ENCODE results near the gene ZNF559. TPM values are rescaled to one million over a fixed set of nuclear protein-coding genes. Genes with fewer than 3 reads are reported as not detected.
"Not testable (repeated sequence)": the region's sequence is repeated elsewhere in the genome, so short reads cannot be mapped to it uniquely, and the experiment has no call there.

ZNF559 gene
- total RNA-seq (10 to 100 TPM; 65.4 to 66.0 TPM), polyA plus RNA-seq (10 to 100 TPM; 37.2 to 55.4 (median 45.1) TPM), total RNA-seq (8.4 to 63.3 (median 27.6) reads per million in 6 experiments)

DNA sequence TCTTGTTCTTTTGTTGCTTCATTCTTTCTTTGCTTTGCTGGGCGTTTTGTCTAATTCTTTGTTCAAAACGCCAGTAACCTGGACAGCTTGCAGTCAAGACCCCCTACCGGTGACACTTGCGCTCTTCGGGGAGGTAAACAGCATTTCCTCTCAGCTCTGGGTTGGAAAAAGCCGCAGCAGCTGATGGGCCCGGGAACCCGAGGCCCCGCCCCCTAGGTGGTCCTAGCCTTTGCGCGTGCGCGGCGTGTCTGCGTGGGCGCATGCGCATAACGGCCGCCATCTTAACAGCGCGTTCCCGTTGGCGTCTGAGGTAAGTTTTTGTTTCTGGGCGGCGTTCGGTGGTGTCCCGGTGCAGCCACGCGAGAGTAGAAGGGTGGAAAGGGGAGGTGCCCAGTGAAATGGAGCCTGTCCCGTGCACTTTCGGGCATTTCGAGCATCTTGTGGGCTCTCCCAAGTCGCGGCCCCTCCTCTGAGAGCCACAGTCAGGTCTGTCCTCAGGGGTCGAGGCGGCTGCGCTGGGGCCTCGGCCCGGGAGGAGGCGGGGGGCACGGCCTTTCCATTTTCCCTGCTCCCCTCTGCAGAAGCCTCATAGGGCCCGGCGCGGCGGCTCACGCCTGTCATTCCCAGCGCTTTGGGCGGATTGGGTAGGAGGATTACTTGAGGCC is at the start of gene ZNF559:
Gene ZNF559 (plus strand): TSS at position 261 of the 665 bp plus-strand sequence. CDS start 14,371 bp downstream, outside the sequence.
- POLR2A ChIA-PET, result interaction anchor here (0.6 to 2.8 kb wide), 6 partner anchors 13 to 469 kb away, joined by 3 to 32 read pairs (median 5); partner anchors contain the start of genes ZNF121, ZNF266 and ZNF699
- peak; percentile 95 to 99 (median 98) for DNase-seq

DNA sequence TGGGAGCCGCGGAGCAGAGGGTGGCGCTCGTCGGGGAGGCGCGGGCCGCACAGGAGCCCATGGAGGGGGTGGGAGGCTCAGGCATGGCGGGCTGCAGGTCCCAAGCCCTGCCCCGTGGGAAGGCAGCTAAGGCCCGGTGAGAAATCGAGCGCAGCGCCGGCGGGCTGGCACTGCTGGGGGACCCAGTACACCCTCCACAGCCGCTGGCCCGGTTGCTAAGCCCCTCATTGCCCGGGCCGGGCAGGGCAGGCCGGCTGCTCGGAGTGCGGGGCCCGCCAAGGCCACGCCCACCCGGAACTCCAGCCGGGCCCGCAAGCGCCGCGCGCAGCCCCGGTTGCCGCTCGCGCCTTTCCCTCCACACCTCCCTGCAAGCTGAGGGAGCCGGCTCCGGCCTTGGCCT is 40.5 kb upstream of the ZNF559 start:
- ATAC-seq, result peak in 1 of 2 donors; percentile 52
- POLR2A ChIA-PET, result interaction anchor here (0.9 kb wide), 1 partner anchor 25 kb away, joined by 3 read pairs; no protein-coding TSS in a partner anchor
- not testable (repeated sequence) for H3K4me1 Mint-ChIP-seq
- Mint-ChIP-seq H3K9me3 (peaks cover 9 to 76% (median 44%) of the 10 kb centered on the region in 9 donors), H3K36me3 (peaks cover 0 to 46% (median 28%) of the 10 kb centered on the region in 3 donors), H3K27ac (peak overlapping the region in 2 of 10 donors; percentile 71 to 82), H3K4me3 (peak overlapping the region; percentile 41 to 87 (median 74)), H3K27me3 (peaks cover 12 to 31% (median 20%) of the 10 kb centered on the region in 5 donors)
- DNase-seq, result peak in 8 of 10 donors; percentile 2 to 66 (median 36)

More for the DNA sequence above, at the start of gene ZNF559:
- Mint-ChIP-seq H3K36me3 (peaks cover 33 to 45% (median 33%) of the 10 kb centered on the region in 3 donors), H3K4me1 (peaks cover 11 to 38% (median 28%) of the 10 kb centered on the region in 4 donors), H3K27ac (peak within 1 kb of the TSS; percentile 93 to 98 (median 96)), H3K9me3 (peaks cover 0 to 71% (median 31%) of the 10 kb centered on the region in 9 donors), H3K4me3 (peak within 1 kb of the TSS; percentile 90 to 98 (median 94)), H3K27me3 (no peaks in the 10 kb centered on the region)
- ATAC-seq, result peak; percentile 96

DNA sequence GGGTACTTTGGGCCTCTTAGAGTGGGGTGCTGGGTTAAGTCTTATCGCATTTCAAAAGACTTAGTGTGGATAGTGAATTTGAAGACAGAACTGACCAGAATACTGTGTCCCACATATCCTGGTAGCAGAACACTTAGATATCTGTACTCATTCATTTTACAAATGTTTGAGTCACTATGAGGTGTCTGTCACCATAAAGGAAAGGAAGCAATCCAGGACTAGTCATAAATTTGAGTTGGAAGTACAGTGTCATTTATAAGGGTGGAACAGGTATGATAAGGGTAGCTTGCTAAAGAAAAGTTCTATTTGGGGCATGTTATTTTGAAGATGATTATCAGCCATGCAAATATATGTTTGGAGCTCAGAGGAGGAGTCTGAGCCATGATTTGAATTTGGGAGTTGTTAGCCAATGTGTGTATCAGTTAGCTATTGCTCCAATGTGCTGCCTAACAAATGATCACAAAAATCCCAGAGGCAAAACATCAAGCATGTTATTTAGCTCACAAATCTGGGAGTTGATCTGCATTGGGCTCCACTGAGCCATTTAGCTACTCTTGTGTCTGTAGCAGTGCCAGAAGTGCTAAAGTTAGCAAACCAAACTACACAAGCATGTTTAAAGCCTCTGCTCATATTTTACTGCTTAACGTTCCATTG is 34.6 kb upstream of the ZNF559 start:
- Mint-ChIP-seq H3K27ac (no peak overlapping the region), H3K9me3 (peaks cover 0 to 86% (median 34%) of the 10 kb centered on the region in 9 donors), H3K4me1 (peaks cover 0 to 2% (median 0%) of the 10 kb centered on the region in 4 donors), H3K36me3 (peaks cover 40 to 66% (median 43%) of the 10 kb centered on the region in 3 donors), H3K27me3 (peaks cover 0 to under 1% (median 0%) of the 10 kb centered on the region in 5 donors), H3K4me3 (no peak overlapping the region)
- DNase-seq, result no peak
- POLR2A ChIA-PET, result no interaction called here
- no peak for ATAC-seq

DNA sequence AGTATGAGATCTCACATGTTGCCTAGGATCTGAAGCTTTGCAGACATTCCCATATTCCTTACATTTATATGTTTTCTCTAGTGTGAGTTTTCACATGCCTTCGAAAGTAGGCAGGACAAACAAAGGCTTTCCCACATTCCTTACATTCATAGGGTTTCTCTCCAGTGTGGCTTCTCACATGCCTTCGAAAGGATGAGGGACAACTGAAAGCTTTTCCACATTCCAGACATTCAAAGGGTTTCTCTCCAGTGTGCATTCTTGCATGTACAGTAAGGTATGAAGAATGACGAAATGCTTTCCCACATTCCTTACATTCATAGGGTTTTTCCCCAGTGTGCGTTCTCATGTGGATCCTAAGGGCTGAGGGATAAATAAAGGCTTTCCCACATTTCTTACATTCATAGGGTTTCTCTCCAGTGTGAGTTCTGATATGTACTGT is 28.5 kb upstream of the ZNF559 start:
- DNase-seq (no peak), ATAC-seq (no peak)
- H3K27me3 Mint-ChIP-seq, result no peaks in the 10 kb centered on the region
- peaks cover 61 to 91% (median 82%) of the 10 kb centered on the region in 3 donors for H3K36me3 Mint-ChIP-seq
- H3K4me3 Mint-ChIP-seq, result no peak overlapping the region
- H3K9me3 Mint-ChIP-seq, result peaks cover 2 to 98% (median 49%) of the 10 kb centered on the region in 9 donors
- POLR2A ChIA-PET, result no interaction called here
- H3K27ac Mint-ChIP-seq, result no peak overlapping the region
- H3K4me1 Mint-ChIP-seq, result peaks cover 0 to 2% (median 1%) of the 10 kb centered on the region in 4 donors

DNA sequence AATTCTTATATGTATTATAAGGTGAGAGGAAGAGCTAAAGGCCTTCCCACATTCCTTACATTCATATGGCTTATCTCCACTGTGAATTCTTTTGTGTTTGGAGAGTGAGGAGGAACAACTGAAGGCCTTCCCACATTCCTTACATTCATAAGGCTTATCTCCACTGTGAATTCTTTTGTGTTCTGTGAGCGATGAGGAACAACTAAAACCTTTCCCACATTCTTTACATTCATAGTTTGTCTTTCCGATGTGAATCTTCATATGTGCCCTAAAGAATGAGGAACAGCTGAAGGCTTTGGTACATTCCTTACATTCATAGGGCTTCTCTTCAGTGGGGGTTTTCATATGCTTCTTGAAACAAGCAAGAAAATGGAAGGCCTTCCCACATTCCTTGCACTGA is 27.6 kb upstream of the ZNF559 start:
- Mint-ChIP-seq H3K4me1 (peaks cover 0 to 10% (median 1%) of the 10 kb centered on the region in 4 donors), H3K36me3 (peaks cover 67 to 94% (median 86%) of the 10 kb centered on the region in 3 donors), H3K27ac (no peak overlapping the region), H3K27me3 (no peaks in the 10 kb centered on the region), H3K9me3 (peaks cover 10 to 98% (median 53%) of the 10 kb centered on the region in 9 donors), H3K4me3 (no peak overlapping the region)
- POLR2A ChIA-PET, result no interaction called here
- no peak for ATAC-seq
- no peak for DNase-seq

DNA sequence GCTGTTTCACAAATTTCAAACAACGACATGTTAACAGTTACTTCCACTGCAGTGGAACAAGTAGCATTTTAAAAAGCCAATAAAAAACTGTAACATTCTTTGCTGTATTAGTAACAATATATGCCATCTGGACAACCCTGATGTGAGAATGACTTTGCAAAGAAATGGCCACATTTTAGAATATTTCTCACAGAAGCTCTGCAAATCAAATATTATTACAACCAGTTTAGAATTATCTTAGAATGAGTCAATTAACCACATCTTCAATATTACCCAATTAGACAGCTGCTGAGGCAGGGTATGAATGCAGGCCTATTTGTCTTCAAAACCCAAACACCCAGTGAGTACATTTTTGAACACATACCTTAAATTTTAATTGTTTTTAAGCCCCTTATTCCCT is 17.5 kb upstream of the ZNF559 start:
- peaks cover 0 to 2% (median 0%) of the 10 kb centered on the region in 5 donors for H3K27me3 Mint-ChIP-seq

DNA sequence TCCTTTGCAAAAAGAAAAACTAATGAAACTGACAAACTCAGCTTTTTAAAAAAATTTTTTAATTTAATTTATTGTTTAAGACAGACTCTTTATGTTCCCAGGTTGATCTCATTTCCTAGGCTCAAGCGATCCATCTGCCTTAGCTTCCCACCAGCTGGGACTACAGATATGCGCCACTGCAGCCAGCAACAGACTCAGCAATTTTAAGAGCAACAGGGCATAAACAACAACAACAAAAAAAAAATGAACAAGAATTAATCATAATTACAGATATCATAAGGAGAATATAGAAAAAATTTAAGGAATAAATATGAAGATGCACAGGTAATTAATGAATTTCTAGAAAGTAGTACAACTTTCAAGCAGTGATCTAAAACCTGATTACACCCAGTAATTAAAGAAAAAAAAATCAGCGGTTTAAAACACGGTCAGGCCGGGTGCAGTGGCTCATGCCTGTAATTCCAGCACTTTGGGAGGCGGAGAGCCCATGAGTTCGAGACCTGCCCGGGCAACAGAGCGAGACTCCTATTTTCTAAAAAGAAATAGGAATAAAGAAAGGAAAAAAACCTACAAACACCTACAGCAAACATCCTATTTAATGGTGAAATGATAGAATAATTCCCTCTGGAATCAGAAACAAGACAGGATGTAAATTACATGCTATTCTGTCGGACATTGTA is 15.7 kb upstream of the ZNF559 start:
- ATAC-seq (no peak), DNase-seq (no peak)
- Mint-ChIP-seq H3K9me3 (peaks cover 0 to 38% (median 16%) of the 10 kb centered on the region in 9 donors), H3K36me3 (peaks cover 15 to 38% (median 28%) of the 10 kb centered on the region in 3 donors), H3K27ac (peak overlapping the region; percentile 89 to 99 (median 96)), H3K27me3 (peaks cover 0 to 2% (median 0%) of the 10 kb centered on the region in 5 donors), H3K4me3 (peak overlapping the region; percentile 92 to 98 (median 95)), H3K4me1 (peaks cover 6 to 43% (median 34%) of the 10 kb centered on the region in 4 donors)
- POLR2A ChIA-PET, result interaction anchor here (0.6 to 0.9 kb wide), 10 partner anchors 18 to 512 kb away, joined by 3 to 7 read pairs (median 3); partner anchors contain the start of gene ZNF562

More for the DNA sequence above, 17.5 kb upstream of the ZNF559 start:
- Mint-ChIP-seq H3K4me1 (peaks cover 4 to 38% (median 34%) of the 10 kb centered on the region in 4 donors), H3K27ac (no peak overlapping the region), H3K36me3 (peaks cover 26 to 53% (median 46%) of the 10 kb centered on the region in 3 donors), H3K9me3 (peaks cover 0 to 49% (median 31%) of the 10 kb centered on the region in 9 donors), H3K4me3 (peak overlapping the region in 3 of 10 donors; percentile 5 to 93 (median 54))
- POLR2A ChIA-PET, result interaction anchor here (0.7 kb wide), 1 partner anchor 21 kb away, joined by 3 read pairs; no protein-coding TSS in a partner anchor
- ATAC-seq (no peak), DNase-seq (no peak)

DNA sequence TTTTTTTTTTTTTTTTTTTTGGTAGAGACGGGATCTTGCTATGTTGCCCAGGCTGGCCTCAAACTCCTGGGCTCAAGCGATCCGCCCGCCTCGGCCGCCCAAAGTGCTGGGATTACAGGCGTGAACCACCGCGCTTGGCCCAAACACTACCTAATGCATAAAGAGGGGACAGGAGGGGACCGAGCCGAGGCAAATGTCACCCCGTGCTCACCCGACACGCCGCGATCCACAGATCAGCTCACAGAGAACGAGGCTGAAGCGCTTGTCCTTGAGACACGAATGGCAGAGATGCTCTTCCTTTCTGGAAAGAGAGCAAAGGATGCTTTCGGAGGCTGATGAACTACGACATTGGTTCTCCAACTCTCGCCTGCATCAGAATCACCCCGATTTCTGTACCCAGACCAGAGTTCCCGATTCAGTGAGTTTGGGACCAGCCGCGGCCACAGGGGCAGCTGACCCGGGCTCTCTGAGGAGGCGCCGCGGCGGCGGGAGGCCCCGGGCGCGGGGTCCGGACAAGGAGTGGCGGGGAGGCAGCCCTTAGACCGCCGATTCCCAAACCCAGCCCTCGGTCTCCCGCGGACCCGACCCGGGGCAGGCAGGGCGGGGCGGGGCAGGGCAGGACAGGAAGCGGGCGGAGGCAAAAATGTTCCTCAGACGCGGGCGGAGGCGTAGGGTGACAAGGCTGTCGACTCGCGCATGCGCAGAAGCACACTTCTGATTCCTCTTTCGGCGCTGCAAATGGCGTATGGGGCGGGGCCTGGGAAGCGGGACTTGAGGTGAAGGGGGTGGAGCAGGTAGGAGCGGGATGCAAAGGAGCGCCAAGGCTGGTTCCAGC is 14.6 kb upstream of the ZNF559 start, which contains the start of gene ZNF699:
Gene ZNF699 (minus strand): TSS at position 700 of the 835 bp plus-strand sequence. CDS start 4,719 bp downstream, outside the sequence.
- Mint-ChIP-seq H3K27ac (peak within 1 kb of the TSS; percentile 89 to 99 (median 96)), H3K4me1 (peaks cover 6 to 43% (median 34%) of the 10 kb centered on the region in 4 donors), H3K9me3 (peaks cover 0 to 34% (median 12%) of the 10 kb centered on the region in 9 donors), H3K36me3 (peaks cover 17 to 27% (median 22%) of the 10 kb centered on the region in 3 donors), H3K4me3 (peak within 1 kb of the TSS; percentile 92 to 98 (median 95)), H3K27me3 (peaks cover 0 to 2% (median 0%) of the 10 kb centered on the region in 5 donors)
- peak; percentile 96 to 100 (median 98) for DNase-seq
- POLR2A ChIA-PET, result interaction anchor here (0.6 to 4.9 kb wide), 10 partner anchors 14 to 518 kb away, joined by 3 to 32 read pairs (median 4); partner anchors contain the start of genes UBL5, ZNF266, ZNF559 and ZNF562
- ATAC-seq, result peak; percentile 86 to 90

DNA sequence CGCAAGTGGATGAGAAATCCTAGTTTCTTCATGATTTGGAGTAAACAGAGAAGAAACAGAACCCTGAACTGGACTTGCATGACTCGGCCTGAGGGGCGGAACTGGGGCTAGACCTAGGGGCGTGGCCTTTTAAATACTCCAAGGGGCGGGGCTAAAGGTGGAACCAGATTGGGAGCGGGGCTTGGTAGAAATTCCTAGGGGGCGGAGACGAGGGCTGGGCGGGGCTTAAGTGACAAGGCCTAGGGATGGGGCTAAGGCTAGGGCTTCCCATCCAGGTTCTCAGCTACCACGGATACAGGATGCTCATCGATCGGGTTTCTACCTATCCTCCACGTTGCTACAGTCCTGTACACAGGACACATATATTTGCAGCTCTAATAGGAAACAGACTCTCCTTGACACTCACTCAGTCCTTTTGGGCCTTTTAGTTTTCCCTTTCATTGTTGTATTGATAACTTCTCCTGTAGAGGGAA is 14.0 kb upstream of the ZNF559 start:
- POLR2A ChIA-PET, result interaction anchor here (0.6 to 4.9 kb wide), 5 partner anchors 13 to 518 kb away, joined by 3 to 32 read pairs (median 6); partner anchors contain the start of genes UBL5, ZNF266 and ZNF559
- Mint-ChIP-seq H3K9me3 (peaks cover 0 to 29% (median 14%) of the 10 kb centered on the region in 9 donors), H3K4me1 (peaks cover 6 to 41% (median 33%) of the 10 kb centered on the region in 4 donors), H3K4me3 (peak overlapping the region; percentile 92 to 98 (median 95)), H3K27me3 (peaks cover 0 to 2% (median 0%) of the 10 kb centered on the region in 5 donors), H3K27ac (peak overlapping the region; percentile 89 to 99 (median 96)), H3K36me3 (peaks cover 10 to 21% (median 20%) of the 10 kb centered on the region in 3 donors)
- no peak for DNase-seq
- ATAC-seq, result peak; percentile 61 to 66

DNA sequence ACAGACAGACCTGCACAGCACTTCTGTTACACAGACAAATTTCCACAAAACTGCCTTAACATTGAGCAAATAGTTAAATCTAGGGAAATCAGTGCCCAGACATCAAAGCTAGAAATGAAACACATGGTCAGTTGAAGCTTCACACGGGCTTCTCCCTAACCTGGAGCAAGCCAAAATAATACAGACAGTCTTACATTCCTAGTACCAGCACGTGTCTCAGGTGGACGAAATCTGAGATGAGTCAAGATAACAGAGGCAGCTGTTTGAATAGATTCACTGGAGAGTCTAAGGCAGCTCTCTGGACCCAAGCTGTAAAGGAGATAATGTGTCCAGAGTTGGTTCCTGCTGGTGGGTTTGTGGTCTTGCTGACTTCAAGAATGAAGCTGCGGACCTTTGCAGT is 10.2 kb upstream of the ZNF559 start:
- Mint-ChIP-seq H3K27ac (peak overlapping the region in 1 of 10 donors; percentile 40), H3K36me3 (peaks cover 0 to 19% (median 13%) of the 10 kb centered on the region in 3 donors), H3K27me3 (peaks cover 0 to 2% (median 0%) of the 10 kb centered on the region in 5 donors), H3K4me3 (no peak overlapping the region), H3K4me1 (peaks cover 3 to 19% (median 14%) of the 10 kb centered on the region in 4 donors), H3K9me3 (peaks cover 0 to 29% (median 16%) of the 10 kb centered on the region in 9 donors)
- no peak for ATAC-seq
- no peak for DNase-seq
- POLR2A ChIA-PET, result interaction anchor here (1.0 kb wide), 1 partner anchor 269 kb away, joined by 3 read pairs; no protein-coding TSS in a partner anchor

Measured in naive thymus-derived CD8-positive, alpha-beta T cell (primary cell).